Measurements from ENCODE around the gene LYRM7.

Gene LYRM7

DNA sequence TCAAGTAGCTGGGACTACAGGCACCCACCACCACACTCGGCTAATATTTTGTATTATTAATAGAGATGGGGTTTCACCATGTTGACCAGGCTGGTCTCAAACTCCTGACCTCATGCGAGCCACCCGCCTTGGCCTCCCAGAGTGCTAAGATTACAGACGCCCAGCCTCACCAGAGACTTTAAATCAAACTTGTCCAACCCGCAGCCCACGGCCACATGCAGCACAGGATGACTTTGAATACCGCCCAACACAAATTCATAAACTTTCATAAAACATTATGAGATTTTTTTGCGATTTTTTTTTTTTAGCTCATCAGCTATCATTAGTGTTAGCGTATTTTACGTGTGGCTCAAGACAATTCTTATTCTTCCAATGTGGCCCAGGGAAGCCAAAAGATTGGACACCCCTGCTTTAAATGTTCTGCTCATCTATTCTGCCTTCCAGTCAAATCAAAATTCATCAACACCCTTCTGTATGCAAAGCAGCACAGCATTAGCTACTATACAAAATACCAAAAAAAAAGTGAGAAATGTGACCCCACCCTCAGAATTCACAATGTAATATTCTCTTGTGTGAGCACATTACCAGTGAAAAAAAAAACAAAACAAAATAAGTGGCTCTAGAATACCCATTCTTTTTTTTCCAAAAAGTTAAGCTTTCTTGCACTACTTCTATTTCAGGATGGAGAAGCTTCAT, 50.4 kb downstream of the LYRM7 start:
- no peak for TF ChIP-seq ZNF274 (IDR thresholded peaks at IDR 0.05; ENCODE audit: low read depth, low read length)
- no peak overlapping the region; the same call in none of the 2 replicates for H3K4me3 ChIP-seq (ENCODE audit: low read length)

DNA sequence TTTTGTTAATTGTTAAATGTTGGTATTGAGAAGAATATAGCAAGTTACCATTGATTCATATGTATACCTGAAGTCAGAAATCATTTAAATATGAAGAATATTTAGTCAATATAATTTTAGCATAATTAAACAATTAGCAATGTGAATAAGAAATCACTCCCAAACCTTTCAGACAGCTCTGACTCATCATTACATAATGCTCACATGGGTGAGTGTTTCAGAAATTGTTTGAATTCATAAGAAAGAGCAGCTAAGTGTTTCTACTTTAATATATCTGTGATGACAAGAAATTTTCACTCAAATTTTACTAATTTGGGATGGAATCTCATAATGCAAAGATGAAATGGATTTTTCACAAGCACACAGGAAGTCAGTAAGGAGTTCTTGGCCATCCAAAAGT, 51.1 kb downstream of the LYRM7 start:
- no peak for TF ChIP-seq ZNF274 (IDR thresholded peaks at IDR 0.05; ENCODE audit: low read depth, low read length)
- peak overlapping the region; percentile 86; the same call in 1 of the 2 replicates for H3K4me3 ChIP-seq (ENCODE audit: low read length)

DNA sequence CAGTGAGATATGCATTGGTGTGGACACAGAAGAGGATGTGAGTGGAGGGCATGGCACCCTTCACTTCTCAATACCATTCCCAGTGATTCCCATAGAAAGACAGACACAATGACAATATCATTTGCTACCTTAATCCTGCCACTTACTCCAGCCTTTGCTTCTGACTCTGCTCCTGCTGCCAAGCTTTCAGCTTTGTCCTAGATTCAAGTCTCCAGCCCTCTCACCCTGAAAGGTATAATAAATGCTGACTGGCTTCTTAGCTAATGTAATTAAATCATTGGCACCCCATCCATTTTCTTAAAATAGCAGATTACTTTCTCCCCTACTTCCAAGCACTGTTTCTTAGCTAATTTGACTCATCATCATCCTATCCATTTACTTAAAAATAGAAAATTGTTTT, 52.0 kb downstream of the LYRM7 start:
- H3K4me3 ChIP-seq (ENCODE audit: low read length) = peak overlapping the region; percentile 86
- TF ChIP-seq ZNF274 (IDR thresholded peaks at IDR 0.05; ENCODE audit: low read depth, low read length) = no peak

DNA sequence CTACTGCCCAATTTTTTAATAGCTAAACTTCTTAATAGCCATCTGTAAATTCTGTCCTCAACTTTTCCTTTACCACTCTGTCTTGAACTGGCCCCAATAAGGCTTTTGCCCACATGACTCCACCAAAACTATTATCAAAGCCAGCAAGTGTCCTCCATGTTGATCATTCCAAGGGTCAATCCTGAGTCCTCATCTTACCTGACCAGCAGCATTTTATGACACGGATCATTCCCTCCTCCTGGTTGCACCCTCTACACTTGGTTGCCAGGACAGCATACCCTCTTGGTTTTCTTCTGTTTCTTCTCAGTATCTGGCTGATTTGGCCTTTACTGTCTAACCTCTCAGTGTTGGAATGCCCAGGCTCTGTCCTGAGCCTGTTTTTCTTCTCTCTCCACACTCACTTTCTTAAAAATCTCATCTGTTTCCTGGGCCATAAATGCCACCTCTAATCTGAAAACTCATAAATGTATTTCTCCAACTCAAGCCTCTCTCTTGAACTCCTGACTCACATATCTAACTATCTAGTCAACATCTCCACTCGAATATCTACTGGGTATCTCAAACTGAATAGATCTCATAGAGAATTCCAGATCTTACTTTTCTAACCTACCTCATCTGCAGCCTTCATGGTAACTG, 53.1 kb downstream of the LYRM7 start:
- TF ChIP-seq ZNF274 (IDR thresholded peaks at IDR 0.05; ENCODE audit: low read depth, low read length) = no peak
- peak overlapping the region; percentile 86 for H3K4me3 ChIP-seq (ENCODE audit: low read length)

DNA sequence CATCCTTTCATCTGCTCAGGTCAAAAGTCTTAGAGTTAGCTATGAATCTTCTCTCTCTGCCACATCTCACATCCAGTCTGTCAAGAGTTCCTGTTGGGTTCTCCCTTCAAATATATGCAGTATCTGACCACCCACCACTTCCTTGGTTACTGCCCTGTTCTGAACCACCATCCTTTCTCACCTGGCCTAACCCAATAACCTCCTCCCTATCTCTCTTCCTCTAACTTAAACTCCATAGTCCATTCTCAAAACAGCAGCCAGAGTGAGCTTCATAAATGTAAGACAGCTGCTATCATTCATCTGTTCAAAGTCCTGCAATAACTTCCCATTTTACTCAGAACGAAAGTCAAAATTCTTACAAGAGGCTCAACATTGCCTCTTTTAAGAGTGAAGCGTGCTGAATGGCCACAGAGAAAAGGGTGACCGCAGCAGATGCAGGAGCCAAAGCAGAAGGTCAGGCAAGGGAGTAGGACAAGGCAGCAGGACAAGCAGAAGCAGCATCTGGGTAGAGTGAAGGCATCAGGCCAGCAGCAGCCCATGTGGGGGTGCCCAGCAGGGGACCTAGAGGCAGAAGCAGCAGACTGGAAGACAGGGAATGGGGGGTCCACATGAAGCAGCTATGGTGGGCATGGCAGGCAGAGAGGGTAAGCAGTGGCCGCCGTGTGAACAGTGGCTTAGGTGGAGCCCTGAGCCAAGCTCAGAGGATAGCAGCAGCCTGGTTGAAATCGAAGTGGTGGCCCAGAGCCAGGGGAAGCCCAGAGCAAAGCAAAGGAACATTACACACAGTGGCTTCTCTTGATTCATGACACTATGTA, 53.9 kb downstream of the LYRM7 start:
- peak overlapping the region; percentile 86; the same call in 1 of the 2 replicates for H3K4me3 ChIP-seq (ENCODE audit: low read length)
- no peak for TF ChIP-seq ZNF274 (IDR thresholded peaks at IDR 0.05; ENCODE audit: low read depth, low read length)

DNA sequence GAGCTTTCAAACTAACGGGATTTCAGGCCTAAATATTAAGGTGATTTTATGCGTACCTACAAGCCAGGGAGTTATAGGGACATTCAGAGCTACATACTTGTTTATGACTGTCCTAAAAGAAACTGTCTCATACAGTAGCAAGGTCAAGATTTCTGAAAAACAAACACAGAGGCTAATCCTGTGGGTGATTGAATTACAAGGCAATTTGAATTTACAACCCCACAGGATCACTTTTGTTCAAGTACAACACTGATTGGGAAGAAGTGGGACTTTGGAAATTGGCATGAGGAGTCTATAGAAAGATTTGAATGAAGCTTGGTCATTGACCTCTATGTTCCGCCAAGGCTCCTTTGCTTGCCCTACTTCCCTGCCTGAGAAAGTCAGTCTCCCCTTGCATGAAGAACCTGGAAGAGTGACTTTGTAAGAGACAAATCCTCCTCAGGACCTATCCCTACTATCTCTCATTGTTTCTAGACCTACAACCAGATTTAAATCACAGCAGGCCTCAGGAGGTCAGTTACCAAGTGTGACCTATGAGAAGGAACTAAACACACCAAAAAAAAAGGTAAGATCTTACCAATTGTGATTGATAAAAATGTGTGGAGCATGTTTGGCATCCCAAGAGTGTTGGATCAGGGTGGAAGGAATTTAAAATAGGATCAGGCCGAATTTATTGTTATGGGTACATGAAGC, 54.7 kb downstream of the LYRM7 start:
- no peak for TF ChIP-seq ZNF274 (IDR thresholded peaks at IDR 0.05; ENCODE audit: low read depth, low read length)
- no peak overlapping the region; the same call in 1 of the 2 replicates for H3K4me3 ChIP-seq (ENCODE audit: low read length)

DNA sequence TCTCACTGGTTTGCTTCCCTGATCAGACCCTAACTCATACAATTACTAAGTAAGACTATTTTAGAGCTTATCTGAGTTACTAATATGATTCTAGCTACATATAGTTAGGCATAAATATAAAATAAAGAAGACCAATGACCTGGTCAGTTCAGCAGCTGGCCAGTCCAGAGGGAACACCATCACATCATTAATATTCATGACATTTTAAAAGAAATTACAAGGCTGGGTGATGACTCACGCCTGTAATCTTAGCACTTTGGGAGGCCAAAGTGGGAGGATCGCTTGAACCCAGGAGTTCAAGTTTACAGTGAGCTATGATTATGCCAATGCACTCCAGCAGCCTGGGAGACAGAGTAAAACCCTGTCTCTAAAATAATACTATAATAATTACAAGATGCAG, 56.2 kb downstream of the LYRM7 start:
- H3K4me3 ChIP-seq (ENCODE audit: low read length) = no peak overlapping the region
- no peak for TF ChIP-seq ZNF274 (IDR thresholded peaks at IDR 0.05; ENCODE audit: low read depth, low read length)

DNA sequence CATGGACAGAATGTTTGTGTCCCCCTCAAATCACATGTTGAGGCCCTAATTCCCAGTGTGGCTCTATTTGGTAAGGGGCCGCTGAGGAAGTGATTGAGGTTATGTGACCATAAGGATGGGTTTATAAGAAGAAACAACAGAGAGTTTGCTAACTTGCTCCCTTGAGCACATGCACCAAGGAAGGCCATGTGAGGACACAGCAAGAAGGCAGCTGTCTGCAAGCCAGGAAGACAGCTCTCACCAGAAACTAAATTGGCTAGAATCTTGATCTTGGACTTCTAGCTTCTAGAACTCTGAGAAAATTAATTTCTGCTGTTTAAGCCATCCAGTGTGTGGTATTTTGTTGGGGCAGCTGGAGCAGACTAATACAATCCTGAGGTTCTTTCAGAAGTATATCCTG, 57.9 kb downstream of the LYRM7 start:
- no peak for TF ChIP-seq ZNF274 (IDR thresholded peaks at IDR 0.05; ENCODE audit: low read depth, low read length)
- H3K4me3 ChIP-seq (ENCODE audit: low read length) = no peak overlapping the region

DNA sequence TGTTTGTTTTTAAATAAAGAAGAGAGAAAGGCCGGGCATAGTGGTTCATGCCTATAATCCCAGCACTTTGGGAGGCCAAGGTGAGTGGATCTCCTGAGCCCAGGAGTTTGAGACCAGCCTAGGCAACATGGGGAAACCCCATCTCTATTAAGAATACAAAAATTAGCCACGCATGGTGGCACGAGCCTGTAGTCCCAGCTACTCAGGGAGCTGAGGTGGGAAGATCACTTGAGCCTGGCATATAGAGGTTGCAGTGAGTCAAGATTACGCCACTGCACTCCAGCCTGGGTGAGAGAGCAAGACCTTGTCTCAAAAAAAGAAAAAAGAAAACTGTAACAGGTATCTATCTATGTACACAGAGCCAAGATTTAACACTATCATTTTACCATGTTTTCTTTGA, 58.9 kb downstream of the LYRM7 start:
- H3K4me3 ChIP-seq (ENCODE audit: low read length) = no peak overlapping the region
- TF ChIP-seq ZNF274 (IDR thresholded peaks at IDR 0.05; ENCODE audit: low read depth, low read length) = no peak

DNA sequence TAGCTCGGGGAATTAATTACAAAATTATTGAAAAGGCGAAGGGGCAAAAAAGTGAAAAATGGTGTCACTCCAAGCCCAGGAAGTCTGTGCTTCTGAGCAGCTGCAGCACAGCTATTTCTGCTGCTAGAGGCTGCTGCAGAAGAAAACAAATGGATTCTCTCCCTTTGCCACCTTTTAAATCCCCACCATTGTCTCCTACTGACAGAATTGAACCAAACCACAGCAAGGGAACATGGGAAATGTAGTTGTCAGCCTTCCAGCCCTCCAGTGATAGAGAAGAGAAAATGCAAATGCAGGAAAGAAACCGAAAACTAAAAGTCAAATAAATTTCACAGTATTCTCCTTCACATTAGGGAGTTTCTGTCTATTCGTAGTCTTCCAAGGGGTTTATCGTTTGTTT, 59.7 kb downstream of the LYRM7 start:
- no peak for TF ChIP-seq ZNF274 (IDR thresholded peaks at IDR 0.05; ENCODE audit: low read depth, low read length)
- peak overlapping the region; percentile 43; the same call in 1 of the 2 replicates for H3K4me3 ChIP-seq (ENCODE audit: low read length)

DNA sequence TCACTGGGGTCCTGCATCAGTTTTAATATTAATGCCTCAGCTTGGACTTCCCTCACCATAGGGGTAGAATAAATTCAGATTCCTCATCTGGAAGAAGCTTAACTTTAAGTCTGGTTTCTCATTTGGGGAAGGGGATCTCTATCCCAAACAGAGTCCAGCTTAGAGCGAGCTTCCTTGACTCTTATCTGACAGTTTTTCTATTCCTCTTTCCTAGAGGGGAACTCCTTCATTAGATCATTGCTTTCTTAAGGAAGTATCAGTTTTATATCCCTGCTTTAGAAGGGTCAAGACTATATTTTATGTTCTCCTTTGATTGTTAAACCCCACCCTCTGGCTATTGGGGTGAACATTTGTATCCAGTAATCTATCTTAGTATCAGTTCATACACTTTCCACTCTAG, 68.9 kb downstream of the LYRM7 start:
- TF ChIP-seq ZNF274 (IDR thresholded peaks at IDR 0.05; ENCODE audit: low read depth, low read length) = no peak
- no peak overlapping the region for H3K4me3 ChIP-seq (ENCODE audit: low read length)

DNA sequence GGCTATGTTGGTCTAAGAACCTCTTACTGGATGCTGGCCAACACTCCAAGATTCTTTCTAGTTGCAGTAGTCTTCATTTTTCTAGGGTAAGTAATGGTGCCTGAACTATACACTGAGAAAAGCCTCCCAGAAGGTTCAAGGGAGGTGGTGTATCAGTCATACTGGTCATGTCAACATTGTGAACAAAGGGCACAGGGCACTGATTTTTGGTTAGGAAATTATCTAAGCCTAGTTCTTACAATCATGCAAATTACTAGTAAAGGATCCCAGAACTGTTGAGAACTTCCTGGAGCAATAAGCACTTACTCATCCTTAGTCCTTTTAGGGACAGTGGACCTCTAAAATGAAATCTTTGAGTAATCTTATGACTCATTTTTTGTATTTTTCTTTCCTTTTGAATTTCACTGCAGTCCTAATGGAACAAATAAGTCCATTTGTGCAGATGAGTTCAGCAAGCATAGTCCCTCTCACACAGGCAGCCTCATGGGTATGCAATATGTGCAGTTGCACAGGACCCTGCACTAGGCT, 72.0 kb downstream of the LYRM7 start:
- TF ChIP-seq ZNF274 (IDR thresholded peaks at IDR 0.05; ENCODE audit: low read depth, low read length) = no peak
- no peak overlapping the region for H3K4me3 ChIP-seq (ENCODE audit: low read length)

DNA sequence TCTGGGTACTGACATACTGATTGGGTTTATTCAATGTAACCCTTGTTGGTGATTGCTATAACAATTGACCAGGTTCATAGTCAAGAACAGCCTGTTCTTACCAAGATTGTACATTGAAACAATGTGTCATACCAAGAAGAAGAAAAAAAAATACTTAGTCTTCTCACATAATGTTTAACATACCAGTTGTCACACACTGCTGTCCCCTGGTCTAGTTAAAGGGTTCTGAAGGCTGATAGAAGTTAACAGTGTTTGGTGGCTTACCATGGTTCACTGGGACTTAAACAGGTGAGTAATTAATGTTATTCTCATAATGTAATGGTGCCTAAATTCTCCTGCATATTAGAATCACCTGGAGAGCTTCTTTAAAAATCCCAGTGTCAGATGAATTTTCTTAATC, 74.6 kb downstream of the LYRM7 start:
- no peak overlapping the region for H3K4me3 ChIP-seq (ENCODE audit: low read length)
- TF ChIP-seq ZNF274 (IDR thresholded peaks at IDR 0.05; ENCODE audit: low read depth, low read length) = no peak

DNA sequence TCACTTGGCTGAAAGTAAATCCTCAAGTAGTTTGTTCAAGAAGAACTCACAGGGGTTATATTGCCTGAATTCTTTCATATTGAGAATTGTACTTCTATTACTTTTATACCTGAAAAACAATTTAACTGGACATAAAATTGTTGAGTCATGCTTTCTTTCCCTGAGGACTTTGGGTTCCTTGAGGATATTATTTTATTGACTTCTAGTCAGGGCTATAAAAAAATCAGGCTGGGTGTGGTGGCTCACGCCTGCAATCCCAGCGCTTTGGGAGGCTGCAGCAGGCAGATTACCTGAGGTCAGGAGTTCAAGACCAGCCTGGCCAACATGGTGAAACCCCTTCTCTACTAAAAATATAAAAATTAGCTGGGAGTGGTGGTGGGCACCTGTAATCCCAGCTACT, 75.2 kb downstream of the LYRM7 start:
- H3K4me3 ChIP-seq (ENCODE audit: low read length) = no peak overlapping the region
- no peak for TF ChIP-seq ZNF274 (IDR thresholded peaks at IDR 0.05; ENCODE audit: low read depth, low read length)
